Erythroblast (primary cell): ENCODE results near the gene LDLRAD4.

ENCODE experiments used
- GATA1 ChIP-seq: IDR thresholded peaks from 2 replicates; pipeline ENCODE4 v1.6.1; 2011; ENCODE audit warnings: low read depth, mild to moderate bottlenecking, control low read depth, low read length, moderate library complexity
- POLR2A ChIP-seq: IDR thresholded peaks from 2 replicates; pipeline ENCODE4 v1.6.1; 2011; ENCODE audit warnings: mild to moderate bottlenecking, low read length

GRCh38 chr18:13539050-13539449 is 320.5 kb downstream of the LDLRAD4 start:
- TF ChIP-seq POLR2A (no peak), GATA1 (no peak)
